Measurements from ENCODE around the gene TCERG1. TPM values are rescaled to one million over a fixed set of nuclear protein-coding genes. Genes with fewer than 3 reads are reported as not detected.

TCERG1 gene
- 100 to 1,000 TPM in 3 of 4 donors, 10 to 100 TPM in 1; 88.7 to 148 (median 128) TPM for polyA plus RNA-seq (ENCODE audit: insufficient read length in 4 of 4)

DNA sequence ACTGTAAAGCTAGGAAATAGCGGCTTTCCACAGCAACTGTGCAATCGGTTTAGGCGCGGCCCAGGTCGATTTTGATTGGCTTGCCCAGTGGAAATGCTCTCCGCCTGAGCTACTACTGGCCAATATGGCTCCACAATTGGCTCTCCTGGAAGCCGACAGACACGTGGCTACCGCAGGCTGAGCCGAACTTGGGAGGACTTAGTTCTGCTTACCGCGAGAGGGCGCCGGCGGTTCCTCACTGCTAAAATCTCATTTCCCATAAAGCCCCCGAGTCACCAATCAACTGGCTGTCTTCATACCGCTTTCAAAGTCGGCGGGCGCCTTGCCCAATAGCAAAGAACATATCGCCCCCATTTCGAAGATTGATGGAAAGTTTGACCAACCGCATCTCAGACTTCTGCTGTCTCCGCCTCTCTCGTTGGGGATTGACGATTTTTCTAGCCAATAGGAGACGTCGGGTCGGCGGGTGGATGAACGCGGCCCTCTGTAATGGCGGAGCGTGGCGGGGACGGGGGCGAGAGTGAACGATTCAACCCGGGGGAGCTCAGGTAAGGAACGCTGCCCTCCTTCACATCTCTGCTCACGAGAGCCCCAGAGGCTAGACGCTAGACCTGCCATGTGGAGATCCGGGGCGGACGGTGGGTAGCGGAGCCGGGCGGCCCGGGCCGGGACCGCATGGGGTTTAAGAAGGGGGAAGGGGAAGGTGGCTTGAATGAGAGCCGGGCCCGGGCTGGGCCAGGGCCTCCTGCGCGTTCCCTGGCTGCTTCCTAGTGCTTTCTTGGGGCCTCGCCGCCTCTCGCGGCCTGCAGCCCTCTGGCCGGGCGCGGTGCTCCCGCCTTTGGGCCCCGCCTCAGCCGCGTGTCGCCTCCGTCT, at the start of gene TCERG1:
Gene TCERG1, plus strand, starts transcription at position 473 of the 873 bp plus-strand sequence. Its CDS starts 17 bp downstream, at position 490.
- DNase-seq (ENCODE audit: low read depth in 4 of 4, low spot score in 3 of 4): peak; percentile 100

DNA sequence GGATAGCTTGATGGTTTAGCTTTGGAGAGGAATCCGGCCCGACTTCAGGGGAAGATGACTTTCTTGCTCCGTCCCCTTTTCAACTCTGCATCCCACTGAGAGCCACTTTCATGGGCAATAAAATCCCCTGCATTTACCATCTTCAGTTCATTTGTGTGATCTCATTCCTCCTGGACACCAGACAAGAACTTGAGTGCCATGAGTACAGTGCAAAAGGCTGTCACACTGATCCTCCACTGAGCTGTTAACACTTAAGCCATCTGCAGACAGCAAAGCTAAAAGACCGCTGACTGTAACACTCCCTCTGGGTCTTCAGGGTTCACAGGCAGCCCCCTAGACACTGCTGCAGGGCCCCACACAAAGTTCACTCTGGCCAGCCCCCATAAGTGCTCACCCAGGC, 48.3 kb upstream of the TCERG1 start:
- DNase-seq (ENCODE audit: low read depth in 4 of 4, low spot score in 3 of 4): no peak

DNA sequence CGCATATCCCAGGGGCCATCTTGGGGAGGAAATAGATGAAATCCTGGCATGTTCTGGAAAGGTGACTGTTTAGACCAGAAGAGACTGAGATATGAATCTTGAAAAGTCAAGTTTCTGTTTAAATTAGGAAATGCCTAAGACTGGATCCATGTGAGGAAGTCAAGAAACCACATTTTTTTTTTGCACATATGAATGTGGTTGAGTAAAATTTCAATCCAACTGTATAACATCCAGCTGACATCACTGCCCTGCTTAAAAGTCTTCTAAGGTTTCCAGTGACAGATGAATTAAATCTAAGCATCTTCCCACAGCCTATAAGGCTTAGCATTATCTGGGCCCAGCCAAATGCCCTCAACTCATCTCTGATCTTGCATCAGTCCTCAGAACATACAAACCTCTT, 47.7 kb upstream of the TCERG1 start:
- no peak for DNase-seq (ENCODE audit: low read depth in 4 of 4, low spot score in 3 of 4)

DNA sequence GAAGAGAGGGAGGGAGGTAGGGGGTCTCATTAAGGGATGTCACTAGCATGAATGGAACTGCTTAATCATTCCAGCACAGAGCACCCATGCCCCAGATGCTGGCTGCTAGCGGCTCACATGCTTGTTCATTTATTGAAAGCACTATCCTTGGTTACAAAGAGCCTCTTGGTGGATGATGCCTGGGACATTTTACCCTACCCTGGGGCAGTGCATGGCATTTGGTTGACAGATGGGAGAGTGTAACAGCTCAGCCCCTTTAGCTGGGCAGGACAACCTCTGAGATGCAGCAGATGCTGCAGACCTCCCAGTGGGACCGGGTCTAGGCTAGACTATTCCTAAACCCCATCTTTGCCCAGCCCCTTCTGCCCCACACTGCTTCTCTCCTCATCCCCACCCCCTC, 46.9 kb upstream of the TCERG1 start:
- no peak for DNase-seq (ENCODE audit: low read depth in 4 of 4, low spot score in 3 of 4)

DNA sequence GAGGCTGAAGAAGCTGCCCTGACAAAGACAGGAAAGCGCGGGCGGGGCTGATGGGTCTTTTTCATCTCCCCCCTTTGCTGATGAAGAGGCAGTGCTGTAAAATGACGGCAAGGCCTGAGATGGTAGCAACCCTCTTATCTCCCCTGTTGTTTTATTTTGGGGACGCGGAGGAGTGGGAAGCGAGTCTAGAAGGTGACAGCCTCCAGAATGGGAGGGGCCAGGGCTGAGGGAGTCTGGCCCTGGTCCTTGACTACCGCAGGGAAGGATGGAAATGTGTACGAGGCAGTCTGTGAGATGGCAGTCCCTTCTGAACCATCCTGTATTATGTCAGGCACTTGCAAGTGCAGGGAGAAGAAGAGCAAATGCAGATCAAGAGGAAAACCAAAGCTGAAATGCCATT, 46.1 kb upstream of the TCERG1 start:
- DNase-seq (ENCODE audit: low read depth in 4 of 4, low spot score in 3 of 4): no peak

DNA sequence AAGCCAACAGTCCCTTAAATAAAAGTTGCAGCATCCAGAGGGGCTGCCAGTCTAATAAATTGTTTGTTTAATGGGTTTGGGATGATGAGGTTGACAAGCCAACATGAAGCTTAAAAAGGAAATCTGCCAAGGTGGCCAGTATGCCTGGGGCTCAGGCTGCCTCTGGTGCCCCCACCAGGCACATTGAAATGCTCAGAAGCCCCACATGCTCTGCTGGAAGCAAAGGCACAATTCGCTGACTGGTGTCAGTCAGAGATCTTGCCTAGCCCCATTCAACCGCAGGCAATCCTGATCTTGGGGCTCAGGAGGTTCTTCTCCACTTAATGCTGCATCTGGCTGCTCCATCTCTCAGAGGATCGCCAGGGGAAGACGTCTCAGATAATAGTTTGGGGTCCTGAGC, 44.2 kb upstream of the TCERG1 start:
- DNase-seq (ENCODE audit: low read depth in 4 of 4, low spot score in 3 of 4): no peak

DNA sequence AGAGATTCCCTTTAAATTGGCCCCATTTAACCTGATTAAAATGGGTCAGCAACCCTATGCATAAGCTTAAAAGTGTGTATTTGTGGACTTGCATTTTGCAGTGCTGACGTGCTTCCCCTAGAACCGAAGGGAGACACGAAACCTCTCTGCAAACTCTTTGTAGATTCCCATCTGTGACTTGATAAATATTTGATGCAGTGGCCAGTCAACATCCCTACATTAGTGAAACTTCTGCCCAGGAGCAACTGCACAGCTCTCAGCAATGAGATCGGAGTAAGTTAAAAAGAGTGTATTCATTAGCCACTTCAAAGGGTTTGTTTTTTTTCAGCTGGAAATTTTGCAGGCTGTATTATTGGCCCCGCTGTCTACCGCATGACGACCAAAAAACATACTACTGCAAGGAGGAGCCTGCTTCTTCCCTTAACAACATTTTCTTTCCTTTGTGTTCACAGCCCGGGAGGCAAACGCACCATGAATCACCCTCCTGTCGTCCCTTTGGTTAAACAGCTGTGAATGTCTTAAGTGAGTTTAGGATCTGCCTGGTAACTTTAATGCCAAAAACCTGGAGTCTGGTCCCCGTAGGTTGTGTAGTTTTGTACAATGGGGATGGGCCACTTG, 38.0 kb upstream of the TCERG1 start:
- peak in 2 of 4 donors; percentile 2 to 25 for DNase-seq (ENCODE audit: low read depth in 4 of 4, low spot score in 3 of 4)

DNA sequence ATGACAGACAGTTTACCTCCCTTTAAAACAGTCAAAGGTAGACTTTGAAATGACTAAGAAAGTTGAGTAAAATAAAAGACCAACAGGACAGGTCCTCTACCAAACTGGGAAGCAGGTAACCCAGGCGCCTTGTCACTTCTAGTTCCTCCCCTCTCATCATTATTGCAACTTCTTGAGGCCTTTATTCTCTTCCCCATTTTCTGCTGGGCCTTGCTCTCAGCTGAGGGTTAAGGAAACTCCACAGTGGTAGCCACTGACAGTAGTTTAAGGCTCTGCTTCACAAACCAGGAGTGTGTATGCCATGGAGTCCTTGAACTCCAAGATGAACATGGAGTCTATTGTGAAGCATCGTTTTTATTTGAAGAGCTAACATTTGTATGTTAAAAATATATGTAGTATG, 36.9 kb upstream of the TCERG1 start:
- no peak for DNase-seq (ENCODE audit: low read depth in 4 of 4, low spot score in 3 of 4)

DNA sequence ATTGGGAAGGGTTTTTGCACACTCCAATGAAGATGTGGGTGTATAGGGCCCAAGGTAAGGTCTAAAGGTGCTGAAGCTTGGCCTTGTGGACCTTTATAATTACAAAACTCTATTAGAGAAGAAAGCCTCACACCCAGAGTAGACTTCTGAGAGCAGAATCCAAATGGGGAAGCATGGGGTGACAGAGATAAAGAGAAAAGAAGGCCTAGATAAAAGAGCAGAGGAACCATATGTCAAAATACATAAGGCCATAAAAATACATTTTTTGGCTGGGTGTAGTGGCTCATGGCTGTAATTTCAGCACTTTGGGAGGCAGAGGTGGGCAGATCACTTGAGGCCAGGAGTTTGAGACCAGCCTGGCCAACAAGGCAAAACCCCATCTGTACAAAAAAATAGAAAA, 27.4 kb upstream of the TCERG1 start:
- no peak for DNase-seq (ENCODE audit: low read depth in 4 of 4, low spot score in 3 of 4)

DNA sequence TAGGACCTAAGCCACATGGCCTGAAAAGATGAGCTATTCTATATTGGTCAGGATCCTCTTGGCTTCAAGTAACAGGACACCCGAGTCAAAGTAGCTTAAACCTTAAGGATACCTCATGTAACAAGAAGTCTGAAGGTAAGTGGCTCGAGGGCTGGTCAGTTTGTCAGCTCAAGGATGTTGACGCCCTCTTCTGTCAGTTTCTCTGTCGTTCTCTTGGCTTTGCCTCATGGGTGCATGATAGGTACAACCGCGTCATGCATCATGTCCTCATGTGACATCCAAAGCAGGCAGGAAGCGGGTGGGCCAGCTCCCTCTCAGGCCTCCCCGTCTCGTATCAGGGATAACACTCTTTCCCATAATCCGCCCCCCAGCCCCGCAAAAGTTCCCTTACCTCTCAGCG, 22.1 kb upstream of the TCERG1 start:
- no peak for DNase-seq (ENCODE audit: low read depth in 4 of 4, low spot score in 3 of 4)

DNA sequence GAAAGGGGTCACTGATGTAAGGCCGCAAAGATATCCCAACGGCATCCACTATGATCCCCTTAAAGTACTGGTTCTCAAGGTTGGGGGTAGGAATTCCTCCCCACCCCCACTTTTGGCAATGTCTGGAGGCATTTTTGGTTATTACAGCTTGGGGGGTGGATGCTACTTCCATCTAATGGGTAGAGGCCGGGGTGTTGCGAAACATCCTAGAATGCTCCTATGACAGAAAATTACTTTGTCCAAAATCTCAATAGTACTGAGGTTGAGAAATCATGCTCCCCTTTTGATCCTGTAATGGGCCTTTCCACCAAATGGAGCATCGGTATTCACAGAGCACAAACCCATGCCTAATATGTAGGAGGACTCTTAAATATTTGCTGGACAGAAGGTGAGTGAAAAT, 20.8 kb upstream of the TCERG1 start:
- no peak for DNase-seq (ENCODE audit: low read depth in 4 of 4, low spot score in 3 of 4)

DNA sequence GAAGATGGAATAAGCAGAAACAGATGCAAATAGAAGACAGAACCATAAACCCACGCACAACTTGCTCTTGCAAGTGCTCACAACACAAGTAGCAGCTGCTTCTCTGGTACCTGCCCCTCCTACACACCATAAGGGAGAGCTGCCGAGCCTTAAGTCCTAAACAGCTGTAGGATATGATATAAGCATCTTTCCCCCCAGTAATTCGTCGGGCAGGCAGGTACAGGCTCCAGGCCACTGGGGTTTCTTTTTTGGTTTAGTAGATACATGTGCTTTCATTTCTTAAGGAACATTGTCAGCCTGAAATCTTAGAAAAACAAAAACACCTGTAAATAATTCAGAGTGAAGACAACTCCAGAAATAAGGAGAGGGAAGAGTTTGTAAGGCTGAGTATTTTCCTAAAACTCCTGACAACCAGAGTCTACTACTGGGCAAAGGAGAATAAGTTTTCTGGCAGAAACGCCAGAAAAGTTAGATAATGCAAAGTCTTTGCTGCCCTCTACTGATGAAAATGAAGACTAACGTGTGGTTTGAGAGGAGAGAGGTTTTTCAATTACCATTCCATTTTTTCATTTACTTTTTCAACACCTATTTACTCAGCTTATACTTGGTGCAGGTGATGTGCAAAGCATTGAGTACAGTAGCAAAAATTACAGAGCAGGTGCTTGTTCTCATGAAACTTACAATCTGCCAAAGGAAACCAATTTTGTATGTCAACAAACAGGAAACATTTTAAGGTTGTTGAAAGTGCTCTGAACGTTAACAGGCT, 20.1 kb upstream of the TCERG1 start:
- DNase-seq (ENCODE audit: low read depth in 4 of 4, low spot score in 3 of 4): peak in 2 of 4 donors; percentile 22 to 37

DNA sequence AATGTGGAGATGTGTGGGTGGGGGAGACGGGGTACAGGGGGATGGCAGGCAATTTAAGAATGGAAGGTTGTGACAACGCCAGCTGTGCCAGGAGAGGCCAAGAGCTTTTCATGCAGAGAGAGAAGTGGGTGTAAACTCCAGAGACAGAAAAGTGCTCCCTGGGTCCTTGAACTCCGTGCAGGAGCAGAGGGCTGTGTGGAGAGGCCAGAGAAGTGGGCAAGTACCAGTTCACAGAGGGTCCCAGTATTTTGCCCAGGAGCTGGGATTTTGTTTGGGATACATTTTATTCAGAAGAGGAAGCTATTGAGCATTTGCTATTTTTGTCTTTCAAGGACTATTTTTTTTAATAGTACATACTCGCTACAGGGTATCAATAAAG, 19.5 kb upstream of the TCERG1 start:
- no peak for DNase-seq (ENCODE audit: low read depth in 4 of 4, low spot score in 3 of 4)

DNA sequence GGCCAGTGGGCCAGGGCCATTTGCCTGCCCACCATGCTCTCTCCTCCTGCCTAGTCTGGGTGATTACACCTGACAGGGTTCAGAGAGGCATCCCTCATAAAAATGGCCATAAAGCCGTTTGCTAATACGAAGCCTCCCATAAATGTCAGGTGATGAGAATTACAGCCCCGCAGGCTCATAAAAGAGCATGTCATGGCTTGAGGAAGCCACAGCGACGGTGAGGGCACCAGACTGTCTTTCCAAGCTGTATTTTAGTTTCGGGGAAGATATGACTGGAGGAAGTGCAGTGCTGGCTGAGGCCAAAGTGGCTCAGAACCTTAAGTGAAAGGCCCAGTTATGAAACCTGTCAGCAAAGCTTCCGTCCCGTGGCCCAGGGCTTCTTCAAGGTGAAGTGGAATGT, 18.5 kb upstream of the TCERG1 start:
- no peak for DNase-seq (ENCODE audit: low read depth in 4 of 4, low spot score in 3 of 4)

DNA sequence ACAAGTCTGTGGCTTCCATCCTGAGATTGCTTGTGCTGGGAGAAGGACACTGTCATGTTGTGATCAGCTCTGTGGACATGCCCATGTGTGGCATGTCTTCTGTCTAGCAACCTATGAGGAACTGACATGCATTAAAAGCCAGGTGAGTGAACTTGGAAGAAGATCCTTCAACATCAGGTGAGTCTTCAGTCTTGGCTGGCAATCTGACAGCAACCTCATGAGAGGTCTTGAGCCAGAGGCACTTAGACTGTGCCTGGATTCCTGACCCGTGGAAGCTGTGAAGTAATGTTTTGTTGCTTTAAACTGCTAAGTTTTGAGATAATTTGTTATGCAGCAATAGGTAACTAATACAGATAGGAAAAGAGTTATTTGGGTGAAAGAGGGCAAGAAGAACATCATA, 6.8 kb upstream of the TCERG1 start:
- DNase-seq (ENCODE audit: low read depth in 4 of 4, low spot score in 3 of 4): no peak

DNA sequence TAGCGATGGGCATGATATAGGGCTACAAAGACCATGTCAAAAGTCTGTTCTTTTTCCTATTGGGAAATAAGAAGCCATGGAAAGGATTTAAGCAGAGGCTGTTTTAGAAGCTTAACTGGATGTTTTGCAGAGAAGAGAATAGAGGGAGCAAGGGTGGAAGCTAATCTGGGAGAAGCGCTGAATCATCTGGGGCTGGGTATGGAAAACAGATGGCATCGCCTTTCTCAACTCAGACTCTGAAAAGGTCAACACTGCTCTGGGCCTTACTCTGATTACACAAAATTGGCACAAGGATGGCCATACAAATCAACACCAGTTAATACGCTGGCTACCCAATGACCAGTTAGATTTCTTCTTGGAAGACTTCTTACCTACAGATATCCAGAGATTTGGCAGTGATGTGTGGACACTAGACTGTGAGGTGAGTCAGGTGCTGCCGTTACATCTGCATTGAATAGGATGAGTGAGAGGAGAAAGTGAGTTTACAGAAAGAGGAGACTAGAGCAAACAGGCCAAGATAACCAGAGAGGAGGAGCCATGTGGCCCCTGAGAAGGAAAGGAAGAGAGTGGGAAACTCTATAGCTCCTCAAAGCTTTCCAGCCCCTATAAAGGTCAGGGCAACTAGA, 6.2 kb upstream of the TCERG1 start:
- no peak for DNase-seq (ENCODE audit: low read depth in 4 of 4, low spot score in 3 of 4)

DNA sequence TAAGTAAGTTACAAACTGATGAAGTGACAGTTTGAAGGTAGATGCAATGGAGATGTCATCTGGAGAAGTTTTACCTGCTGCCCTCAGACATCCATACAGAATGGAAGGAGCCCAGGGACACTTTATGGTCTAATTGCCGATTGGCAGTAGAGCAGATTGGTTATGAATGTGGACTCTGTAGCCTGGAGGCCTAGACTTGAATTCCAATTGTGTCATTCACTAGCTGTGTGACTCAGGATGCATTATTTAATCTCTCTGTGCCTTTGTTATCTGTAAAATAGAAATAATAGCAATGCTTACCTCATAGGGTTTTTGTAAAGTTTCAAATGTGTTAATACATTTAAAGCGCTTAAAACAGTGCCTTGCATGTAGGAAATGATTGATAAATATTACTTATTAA, 5.2 kb upstream of the TCERG1 start:
- no peak for DNase-seq (ENCODE audit: low read depth in 4 of 4, low spot score in 3 of 4)

DNA sequence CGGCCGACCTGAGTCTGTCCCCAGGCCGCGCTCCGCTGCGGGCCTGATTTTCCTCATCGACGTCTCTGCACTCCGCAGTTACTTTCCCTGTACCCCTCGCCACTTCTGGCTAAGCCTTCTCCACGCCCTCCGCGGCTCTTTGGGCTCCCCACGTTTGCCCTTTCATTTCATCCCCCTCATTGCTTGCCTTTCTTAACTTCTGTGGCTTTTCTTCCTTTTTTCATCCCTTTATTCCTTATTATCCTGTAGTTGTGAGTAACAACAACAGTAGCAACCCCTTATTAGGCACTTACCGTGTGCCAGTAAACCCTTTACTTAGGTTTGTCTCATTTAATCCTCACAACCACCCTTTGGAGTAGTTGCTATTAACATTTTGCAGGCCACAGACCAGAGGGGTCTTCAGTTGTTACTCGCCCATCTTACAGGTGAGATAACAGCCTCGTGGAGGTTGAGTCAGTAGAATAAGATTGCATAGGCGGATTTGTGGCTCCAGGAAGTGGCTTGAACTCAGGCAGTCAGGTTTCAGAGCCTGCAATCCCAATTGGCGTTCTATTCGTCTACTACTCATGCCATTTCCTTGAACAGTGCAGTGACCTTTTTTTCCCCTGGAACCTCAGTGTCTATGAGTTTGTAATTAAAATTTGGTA, 724 bp downstream of the TCERG1 start:
- DNase-seq (ENCODE audit: low read depth in 4 of 4, low spot score in 3 of 4): no peak

DNA sequence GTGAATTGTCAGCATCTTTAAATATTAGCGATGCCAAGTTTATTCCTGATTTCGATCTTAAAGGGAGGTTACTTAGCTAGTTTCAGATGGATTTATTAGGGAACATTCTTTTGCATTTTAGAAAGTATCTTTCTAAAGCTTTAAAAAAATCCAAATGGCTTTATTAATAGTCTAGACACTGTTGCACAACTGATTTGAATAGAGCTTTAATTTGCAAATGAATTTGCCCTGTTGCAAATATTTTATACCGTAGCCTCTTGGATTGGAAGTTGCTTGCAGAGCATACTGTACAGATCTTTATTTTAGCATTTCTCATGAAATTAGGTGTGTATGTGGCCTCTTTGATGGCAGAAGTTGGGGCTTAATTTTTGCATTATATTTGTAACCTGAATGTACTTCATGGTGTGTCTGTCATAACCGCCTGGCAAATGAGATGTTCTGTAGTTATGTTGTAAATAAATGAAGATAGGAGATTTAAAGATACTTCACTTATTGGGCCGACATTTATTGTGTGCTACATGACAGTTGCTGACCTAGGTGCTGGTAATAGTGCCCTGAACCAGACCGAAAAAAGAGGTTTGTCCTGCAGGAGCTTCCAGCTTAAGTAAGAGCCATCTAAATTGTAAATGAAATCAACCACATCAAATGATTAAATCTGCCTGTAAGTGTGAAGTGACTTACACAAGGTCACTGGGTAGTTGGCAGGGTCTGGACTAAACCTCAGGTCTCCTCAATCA, 1.8 kb downstream of the TCERG1 start:
- DNase-seq (ENCODE audit: low read depth in 4 of 4, low spot score in 3 of 4): no peak

DNA sequence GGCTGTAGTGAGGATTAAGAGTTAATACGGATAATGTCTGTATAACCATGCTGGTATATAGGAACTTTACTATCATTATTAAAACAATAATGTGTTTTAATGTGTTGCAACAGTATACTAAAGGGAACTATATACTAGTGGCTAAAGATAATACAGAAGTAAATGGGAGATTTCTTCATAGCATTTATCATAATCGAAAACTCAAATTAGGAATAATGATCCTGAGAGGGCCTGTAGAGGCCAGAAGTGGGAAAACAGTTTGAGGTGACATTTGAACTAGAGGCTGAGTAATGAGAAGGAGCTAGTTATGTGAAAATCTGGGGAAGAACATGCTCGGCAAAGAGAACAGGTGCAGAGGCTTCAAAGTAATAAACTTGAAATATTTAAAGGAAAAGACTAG, 2.9 kb downstream of the TCERG1 start:
- no peak for DNase-seq (ENCODE audit: low read depth in 4 of 4, low spot score in 3 of 4)
